K562 (cell line): ENCODE measurements around the gene ASCC1. TPM values are rescaled to one million over a fixed set of nuclear protein-coding genes. Genes with fewer than 3 reads are reported as not detected.

Source experiments
- CAMTA2 ChIP-seq: fragments of 250-450 bp; sonication (Bioruptor Pico); conservative IDR thresholded peaks from 2 replicates; pipeline ENCODE4 v1.5.1; 2022
- CBX3 ChIP-seq, 2 experiments: IDR thresholded peaks; 1 replicate in 1 of 2; 2 replicates in 1 of 2; pipeline ENCODE4 v1.6.1; 2012; ENCODE audit warnings: inconsistent platforms in 2 of 2, low read length in 2 of 2, borderline replicate concordance in 1 of 2, control low read depth in 1 of 2
- CBX8 ChIP-seq: fragments of 200-600 bp; sonication (generic); IDR thresholded peaks from 2 replicates; pipeline ENCODE4 v1.6.1; 2012; ENCODE audit warnings: borderline replicate concordance, mixed run types, low read depth, mild to moderate bottlenecking, moderate library complexity, mixed read lengths, low read length, control low read depth, inconsistent platforms; ENCODE audit not compliant: poor library complexity, severe bottlenecking; ENCODE audit errors: extremely low read depth
- CCNT2 ChIP-seq: IDR thresholded peaks from 2 replicates; pipeline ENCODE4 v1.6.1; 2011; ENCODE audit warnings: borderline replicate concordance, low read depth, mild to moderate bottlenecking, moderate library complexity, mixed read lengths, low read length; ENCODE audit not compliant: insufficient read length; ENCODE audit errors: extremely low read depth
- DNMT1 ChIP-seq: fragments of 450-650 bp; IDR thresholded peaks from 2 replicates; pipeline ENCODE4 v1.6.1; 2016; ENCODE audit warnings: antibody characterized with exemption, mild to moderate bottlenecking
- ETV6 ChIP-seq, 3 experiments: fragments of 150-350 bp in 1 of 3; sonication (generic) in 1 of 3; formaldehyde crosslinking in 1 of 3; IDR thresholded peaks; 2 replicates each; pipeline versions ENCODE4 v1.6.1 to v1.8.0; 2014 to 2022; ENCODE audit warnings: borderline replicate concordance in 2 of 3, low read depth in 2 of 3, antibody characterized with exemption in 1 of 3, low read length in 1 of 3, mild to moderate bottlenecking in 1 of 3, missing genetic modification reagents in 1 of 3
- HDAC1 ChIP-seq, 2 experiments: fragments of 450-650 bp; IDR thresholded peaks; 2 replicates each; pipeline ENCODE4 v1.6.1; 2016 to 2017; ENCODE audit warnings: inconsistent platforms in 1 of 2, mild to moderate bottlenecking in 1 of 2, moderate library complexity in 1 of 2
- HDAC8 ChIP-seq: fragments of 450-650 bp; IDR thresholded peaks from 2 replicates; pipeline ENCODE4 v1.6.1; 2016; ENCODE audit warnings: mild to moderate bottlenecking, missing genetic modification characterization, moderate library complexity, missing compliant biosample characterization
- KDM1A ChIP-seq, 2 experiments: fragments of 450-650 bp; IDR thresholded peaks; 2 replicates each; pipeline ENCODE4 v1.6.1; 2016; ENCODE audit warnings: mild to moderate bottlenecking in 2 of 2
- MCM3 ChIP-seq: fragments of 450-650 bp; IDR thresholded peaks from 2 replicates; pipeline ENCODE4 v1.6.1; 2016
- MED1 ChIP-seq: sonication (generic); formaldehyde crosslinking; IDR thresholded peaks from 2 replicates; pipeline ENCODE4 v1.8.1; 2023; ENCODE audit warnings: missing genetic modification reagents, borderline replicate concordance
- NFXL1 ChIP-seq: fragments of 450-650 bp; formaldehyde crosslinking; IDR thresholded peaks from 2 replicates; pipeline ENCODE4 v1.4.0; 2021; ENCODE audit warnings: mild to moderate bottlenecking
- POLR2AphosphoS5 ChIP-seq: IDR thresholded peaks from 2 replicates; pipeline ENCODE4 v1.6.1; 2011; ENCODE audit warnings: mild to moderate bottlenecking, low read depth, low read length, moderate library complexity; ENCODE audit not compliant: control insufficient read depth, insufficient read depth
- RBFOX2 ChIP-seq: fragments of 200-400 bp; formaldehyde crosslinking; IDR thresholded peaks from 2 replicates; pipeline ENCODE4 v1.6.1; 2017; ENCODE audit warnings: low read depth, mild to moderate bottlenecking, low read length, moderate library complexity
- TSC22D4 ChIP-seq: fragments of 450-650 bp; IDR thresholded peaks from 2 replicates; pipeline ENCODE4 v1.6.1; 2016; ENCODE audit warnings: missing genetic modification characterization, missing biosample characterization, control low read depth
- XRCC4 ChIP-seq: IDR thresholded peaks from one replicate; pipeline ENCODE4 v1.6.1; 2011; ENCODE audit not compliant: insufficient read depth, insufficient read length; ENCODE audit errors: extremely low read depth
- ZEB2 ChIP-seq: fragments of 450-650 bp; IDR thresholded peaks from 2 replicates; pipeline ENCODE4 v1.6.1; 2016
- ZFPM2 ChIP-seq: fragments of 250-450 bp; sonication (Bioruptor Pico); IDR thresholded peaks from 2 replicates; pipeline ENCODE4 v1.5.1; 2022; ENCODE audit warnings: mild to moderate bottlenecking
- ZKSCAN3 ChIP-seq: fragments of 250-450 bp; sonication (Bioruptor Pico); IDR thresholded peaks from 2 replicates; pipeline ENCODE4 v1.4.0; 2020
- ZNF143 ChIP-seq: sonication (generic); formaldehyde crosslinking; IDR thresholded peaks from 2 replicates; pipeline ENCODE4 v1.9.0; 2022; ENCODE audit warnings: mild to moderate bottlenecking, missing genetic modification reagents
- ZNF224 ChIP-seq: sonication (generic); formaldehyde crosslinking; IDR thresholded peaks from 2 replicates; pipeline ENCODE4 v1.8.0; 2022; ENCODE audit warnings: mild to moderate bottlenecking, missing genetic modification reagents
- ZNF324 ChIP-seq: fragments of 250-450 bp; sonication (Bioruptor Pico); IDR thresholded peaks from 2 replicates; pipeline ENCODE4 v1.4.0; 2020; ENCODE audit warnings: mild to moderate bottlenecking
- ZNF431 ChIP-seq: sonication (generic); formaldehyde crosslinking; IDR thresholded peaks from 2 replicates; pipeline ENCODE4 v1.8.0; 2022; ENCODE audit warnings: mild to moderate bottlenecking, missing genetic modification reagents
- polyA plus RNA-seq, 8 experiments: library from polyadenylated mRNA; depleted of rRNA in 4 of 8; stranded (reverse) in 5 of 8; unstranded in 3 of 8; fragments of >200 nt; fragmentation: Nextera tagmentation in 2 of 8; fragmentation: Illumina TruSeq in 1 of 8; extraction: Ambion mirVana in 2 of 8; extraction: Trizol in 1 of 8; gene quantifications; 2 replicates each; pipeline versions ENCODE4 v1.2.1 to v1.2.3, GENCODE V29; 2011 to 2014; ENCODE audit warnings: inconsistent platforms in 1 of 8, missing spikeins in 1 of 8
- total RNA-seq, 7 experiments: library from RNA; depleted of rRNA in 6 of 7; stranded (reverse); fragments of >200 nt in 6 of 7; fragmentation: Illumina TruSeq in 2 of 7; extraction: Trizol in 2 of 7; gene quantifications; 2 replicates each; pipeline versions ENCODE4 v1.2.1 to v1.2.3, GENCODE V29; 2011 to 2021; ENCODE audit warnings: low replicate concordance in 1 of 7
- TF ChIP-seq, protein P1 (sequence below): fragments of 450-650 bp; formaldehyde crosslinking; IDR thresholded peaks from 2 replicates; pipeline ENCODE4 v1.4.0; 2020; ENCODE audit warnings: mild to moderate bottlenecking, mixed read lengths
- TF ChIP-seq, protein P2 (sequence below): sonication (generic); formaldehyde crosslinking; IDR thresholded peaks from 2 replicates; pipeline ENCODE4 v1.8.0; 2022; ENCODE audit warnings: missing genetic modification reagents, mild to moderate bottlenecking, borderline replicate concordance
- TF ChIP-seq, protein P3 (sequence below): fragments of 250-450 bp; sonication (Bioruptor Pico); IDR thresholded peaks from 2 replicates; pipeline ENCODE4 v1.5.0; 2021

The ASCC1 gene
- total and polyA plus RNA-seq, 9 of the 15 experiments (the other 6 are each of a cell fraction or from before 2014, with no cell fraction given): 31.7 to 73.3 (median 52.8) TPM

DNA sequence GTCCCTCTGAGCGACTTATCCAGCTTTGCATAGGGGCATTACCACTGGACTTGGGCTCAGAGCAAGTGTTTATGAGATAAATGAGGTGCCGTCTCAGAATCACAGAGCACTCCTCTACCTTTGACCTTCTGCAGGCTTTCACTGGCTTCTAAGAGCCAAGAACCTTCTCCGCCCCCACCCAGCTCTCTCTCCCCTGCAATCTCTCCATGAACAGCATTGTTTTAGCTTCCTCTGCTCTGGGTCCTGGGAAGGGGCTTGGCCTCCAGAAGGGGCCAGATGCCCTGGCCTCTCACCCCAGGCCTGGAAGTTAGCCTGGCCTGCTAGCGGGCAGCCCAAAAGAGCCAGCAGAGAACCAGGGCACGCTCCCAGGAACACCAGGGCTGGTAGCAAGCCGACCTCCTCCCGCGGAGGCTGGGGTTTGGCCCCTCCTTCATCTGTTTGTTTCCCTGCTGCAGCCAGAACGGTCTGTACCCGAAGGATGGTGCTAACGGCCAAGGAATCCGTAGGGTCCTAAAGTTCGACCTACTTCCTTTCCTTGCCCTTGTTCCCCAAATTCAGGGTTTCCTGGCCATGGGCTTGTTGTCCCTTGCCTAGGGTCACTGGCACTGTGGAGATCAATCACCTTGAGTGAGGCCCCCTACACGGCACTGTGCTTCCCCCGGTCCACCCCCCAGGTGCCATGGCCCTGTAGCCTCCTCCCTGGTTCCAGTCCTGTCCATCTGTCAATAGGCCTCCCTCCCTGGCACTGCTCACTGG is 38.9 kb upstream of the ASCC1 start (continued):
- TF ChIP-seq ETV6 (IDR thresholded peaks at IDR 0.05; ENCODE audit: borderline replicate concordance in 1 of 2, low read depth in 2 of 2, low read length in 1 of 2) (no peak), ETV6 (CRISPR knock-in tag; IDR thresholded peaks at IDR 0.05; ENCODE audit: borderline replicate concordance) (no peak), ZEB2 (no peak), ZNF224 (CRISPR knock-in tag) (no peak), HDAC1 (IDR thresholded peaks at IDR 0.05) (peak in 1 of 2 experiments; percentile 61; a peak in 2 of 4 replicates), POLR2AphosphoS5 (no peak; the same call in 1 of the 2 replicates), MCM3 (no peak), CBX3 (IDR thresholded peaks at IDR 0.05; ENCODE audit: borderline replicate concordance in 1 of 2, low read length in 2 of 2) (peak in 1 of 2 experiments; percentile 29; a peak in 1 of 3 replicates), DNMT1 (no peak), ZFPM2 (CRISPR knock-in tag) (no peak), KDM1A (IDR thresholded peaks at IDR 0.05) (peak in 1 of 2 experiments; percentile 74), CBX8 (no peak), ZNF431 (CRISPR knock-in tag) (no peak), RBFOX2 (peak; percentile 58), ZNF324 (CRISPR knock-in tag) (no peak), ZKSCAN3 (CRISPR knock-in tag) (no peak), NFXL1 (CRISPR knock-in tag) (0 out of 2 replicates have a peak, but pooled peaks have one; percentile 45), CAMTA2 (peak; percentile 75; the same call in 1 of the 2 replicates), CCNT2 (peak; percentile 18), ZNF143 (CRISPR knock-in tag) (no peak), HDAC8 (peak; percentile 65; the same call in 1 of the 2 replicates), XRCC4 (no peak), TSC22D4 (tag) (no peak), MED1 (no peak)
- TF ChIP-seq, protein P1, sequence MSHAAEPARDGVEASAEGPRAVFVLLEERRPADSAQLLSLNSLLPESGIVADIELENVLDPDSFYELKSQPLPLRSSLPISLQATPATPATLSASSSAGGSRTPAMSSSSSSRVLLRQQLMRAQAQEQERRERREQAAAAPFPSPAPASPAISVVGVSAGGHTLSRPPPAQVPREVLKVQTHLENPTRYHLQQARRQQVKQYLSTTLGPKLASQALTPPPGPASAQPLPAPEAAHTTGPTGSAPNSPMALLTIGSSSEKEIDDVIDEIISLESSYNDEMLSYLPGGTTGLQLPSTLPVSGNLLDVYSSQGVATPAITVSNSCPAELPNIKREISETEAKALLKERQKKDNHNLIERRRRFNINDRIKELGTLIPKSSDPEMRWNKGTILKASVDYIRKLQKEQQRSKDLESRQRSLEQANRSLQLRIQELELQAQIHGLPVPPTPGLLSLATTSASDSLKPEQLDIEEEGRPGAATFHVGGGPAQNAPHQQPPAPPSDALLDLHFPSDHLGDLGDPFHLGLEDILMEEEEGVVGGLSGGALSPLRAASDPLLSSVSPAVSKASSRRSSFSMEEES (CRISPR knock-in tag): no peak
- TF ChIP-seq, protein P2, sequence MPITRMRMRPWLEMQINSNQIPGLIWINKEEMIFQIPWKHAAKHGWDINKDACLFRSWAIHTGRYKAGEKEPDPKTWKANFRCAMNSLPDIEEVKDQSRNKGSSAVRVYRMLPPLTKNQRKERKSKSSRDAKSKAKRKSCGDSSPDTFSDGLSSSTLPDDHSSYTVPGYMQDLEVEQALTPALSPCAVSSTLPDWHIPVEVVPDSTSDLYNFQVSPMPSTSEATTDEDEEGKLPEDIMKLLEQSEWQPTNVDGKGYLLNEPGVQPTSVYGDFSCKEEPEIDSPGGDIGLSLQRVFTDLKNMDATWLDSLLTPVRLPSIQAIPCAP (CRISPR knock-in tag): no peak
- TF ChIP-seq, protein P3, sequence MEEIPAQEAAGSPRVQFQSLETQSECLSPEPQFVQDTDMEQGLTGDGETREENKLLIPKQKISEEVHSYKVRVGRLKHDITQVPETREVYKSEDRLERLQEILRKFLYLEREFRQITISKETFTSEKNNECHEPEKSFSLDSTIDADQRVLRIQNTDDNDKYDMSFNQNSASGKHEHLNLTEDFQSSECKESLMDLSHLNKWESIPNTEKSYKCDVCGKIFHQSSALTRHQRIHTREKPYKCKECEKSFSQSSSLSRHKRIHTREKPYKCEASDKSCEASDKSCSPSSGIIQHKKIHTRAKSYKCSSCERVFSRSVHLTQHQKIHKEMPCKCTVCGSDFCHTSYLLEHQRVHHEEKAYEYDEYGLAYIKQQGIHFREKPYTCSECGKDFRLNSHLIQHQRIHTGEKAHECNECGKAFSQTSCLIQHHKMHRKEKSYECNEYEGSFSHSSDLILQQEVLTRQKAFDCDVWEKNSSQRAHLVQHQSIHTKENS: no peak
